HG03432 (cell line): ENCODE data around the gene CALCOCO2.
"Not testable (repeated sequence)": the region's sequence is repeated elsewhere in the genome, so short reads cannot be mapped to it uniquely, and the experiment has no call there.

Experiments
- ATAC-seq: cut with Tn5 transposase; IDR thresholded peaks from one replicate; pipeline ENCODE4 v1.9.1; 2021; ENCODE audit warnings: mild to moderate bottlenecking, moderate library complexity; ENCODE audit not compliant: unreplicated experiment

Gene CALCOCO2

GRCh38 chr17:48830840-48831548 lies at the start of gene CALCOCO2:
Gene CALCOCO2 (plus strand): TSS chr17:48831035. CDS start chr17:48841708, 10,673 bp downstream.
- peak; percentile 86 for ATAC-seq

GRCh38 chr17:48787828-48788227 lies 43.0 kb upstream of the CALCOCO2 start:
- no peak for ATAC-seq

- no peak for ATAC-seq
Observed at GRCh38 chr17:48790607-48791127, 40.2 kb upstream of the CALCOCO2 start.

GRCh38 chr17:48791128-48792032 lies 39.5 kb upstream of the CALCOCO2 start:
- no peak for ATAC-seq

- no peak for ATAC-seq
Observed at GRCh38 chr17:48792033-48792798, 38.6 kb upstream of the CALCOCO2 start.

- no peak for ATAC-seq
Observed at GRCh38 chr17:48795444-48796162, 35.2 kb upstream of the CALCOCO2 start.

GRCh38 chr17:48796163-48796522 lies 34.7 kb upstream of the CALCOCO2 start:
- not testable (repeated sequence) for ATAC-seq

- ATAC-seq = no peak
Observed at GRCh38 chr17:48799069-48799723, 31.6 kb upstream of the CALCOCO2 start.

GRCh38 chr17:48800626-48801217 lies 30.1 kb upstream of the CALCOCO2 start:
- ATAC-seq = no peak

GRCh38 chr17:48804936-48805411 lies 25.9 kb upstream of the CALCOCO2 start:
- no peak for ATAC-seq

- ATAC-seq = no peak
Observed at GRCh38 chr17:48809182-48809581, 21.7 kb upstream of the CALCOCO2 start.

GRCh38 chr17:48812001-48812400 lies 18.8 kb upstream of the CALCOCO2 start:
- no peak for ATAC-seq

GRCh38 chr17:48814504-48814903 lies 16.3 kb upstream of the CALCOCO2 start:
- ATAC-seq = no peak

GRCh38 chr17:48815311-48815710 lies 15.5 kb upstream of the CALCOCO2 start:
- no peak for ATAC-seq

- no peak for ATAC-seq
Observed at GRCh38 chr17:48816438-48816773, 14.4 kb upstream of the CALCOCO2 start.

GRCh38 chr17:48816774-48817590 lies 13.9 kb upstream of the CALCOCO2 start, which contains the start of gene TTLL6:
Gene TTLL6 (minus strand): TSS chr17:48817229. CDS start chr17:48817072, 157 bp downstream.
- peak; percentile 72 for ATAC-seq

- no peak for ATAC-seq
Observed at GRCh38 chr17:48818361-48818841, 12.4 kb upstream of the CALCOCO2 start.

- no peak for ATAC-seq
Observed at GRCh38 chr17:48819466-48819865, 11.4 kb upstream of the CALCOCO2 start.
